ENCODE results near the gene ZNF232. TPM values are rescaled to one million over a fixed set of nuclear protein-coding genes. Genes with fewer than 3 reads are reported as not detected.
"Not testable (repeated sequence)": the region's sequence is repeated elsewhere in the genome, so short reads cannot be mapped to it uniquely, and the experiment has no call there.

The ZNF232 gene
- total RNA-seq, 1 donor from 2014 or later: 9.4 TPM

- peaks cover 7% of the 10 kb centered on the region for H3K27me3 Mint-ChIP-seq (ENCODE audit: low read depth, unreplicated experiment)
- FAIRE-seq: no peak
- no peaks in the 10 kb centered on the region for H3K9me3 ChIP-seq (ENCODE audit: insufficient read depth, low read depth, low read length)
Observed at GRCh38 chr17:5133311-5133710, 21.6 kb upstream of the ZNF232 start.

GRCh38 chr17:5132503-5133225, 21.0 kb upstream of the ZNF232 start:
- H3K79me2 ChIP-seq (ENCODE audit: insufficient read depth, low read length); H3K4me3 ChIP-seq (ENCODE audit: insufficient read depth, low read depth, low read length); H3K27me3 ChIP-seq (ENCODE audit: insufficient read depth, low read length); H3K4me1 Mint-ChIP-seq (ENCODE audit: low read depth, unreplicated experiment); H4K20me1 ChIP-seq (ENCODE audit: insufficient read depth, low read length); H3K27ac Mint-ChIP-seq (ENCODE audit: unreplicated experiment); H2AFZ ChIP-seq (ENCODE audit: low read depth, low read length); H3K9ac ChIP-seq (ENCODE audit: low read length); H3K4me1 ChIP-seq (ENCODE audit: insufficient read depth, low read length); H3K27ac ChIP-seq (ENCODE audit: low read depth, low read length); H3K4me2 ChIP-seq (ENCODE audit: low read length); H3K36me3 Mint-ChIP-seq (ENCODE audit: low read depth, unreplicated experiment); H3K27me3 Mint-ChIP-seq (ENCODE audit: low read depth, unreplicated experiment); H3K36me3 ChIP-seq (ENCODE audit: insufficient read depth, low read length); FAIRE-seq; H3K4me3 Mint-ChIP-seq (ENCODE audit: unreplicated experiment); DNase-seq (ENCODE audit: low read depth); H3K9me3 ChIP-seq (ENCODE audit: insufficient read depth, low read depth, low read length); H3K9me3 Mint-ChIP-seq (ENCODE audit: unreplicated experiment): not testable (repeated sequence)

More at GRCh38 chr17:5133311-5133710, 21.6 kb upstream of the ZNF232 start:
- no peak for TF ChIP-seq EZH2 (IDR thresholded peaks at IDR 0.05; ENCODE audit: insufficient read depth, low read length)
- TF ChIP-seq CTCF (IDR thresholded peaks at IDR 0.05; ENCODE audit: insufficient read depth, low read depth, low read length): no peak
- Histone ChIP-seq H3K4me3 (ENCODE audit: insufficient read depth, low read depth, low read length) (no peak overlapping the region), H3K27me3 (ENCODE audit: insufficient read depth, low read length) (no peaks in the 10 kb centered on the region), H3K4me2 (ENCODE audit: low read length) (no peak overlapping the region), H3K36me3 (ENCODE audit: insufficient read depth, low read length) (no peaks in the 10 kb centered on the region), H3K4me1 (ENCODE audit: insufficient read depth, low read length) (no peaks in the 10 kb centered on the region), H2AFZ (ENCODE audit: low read depth, low read length) (no peak overlapping the region), H3K27ac (ENCODE audit: low read depth, low read length) (no peak overlapping the region), H4K20me1 (ENCODE audit: insufficient read depth, low read length) (no peaks in the 10 kb centered on the region), H3K79me2 (ENCODE audit: insufficient read depth, low read length) (no peaks in the 10 kb centered on the region), H3K9ac (ENCODE audit: low read length) (no peak overlapping the region)
- H3K36me3 Mint-ChIP-seq (ENCODE audit: low read depth, unreplicated experiment): no peaks in the 10 kb centered on the region
- H3K27ac Mint-ChIP-seq (ENCODE audit: unreplicated experiment): no peak overlapping the region
- H3K9me3 Mint-ChIP-seq (ENCODE audit: unreplicated experiment): peaks cover 5% of the 10 kb centered on the region
- H3K4me3 Mint-ChIP-seq (ENCODE audit: unreplicated experiment): no peak overlapping the region
- DNase-seq (ENCODE audit: low read depth): no peak
- H3K4me1 Mint-ChIP-seq (ENCODE audit: low read depth, unreplicated experiment): peaks cover 9% of the 10 kb centered on the region

- not testable (repeated sequence) for H3K27ac Mint-ChIP-seq (ENCODE audit: unreplicated experiment); H3K4me3 ChIP-seq (ENCODE audit: insufficient read depth, low read depth, low read length); FAIRE-seq; H2AFZ ChIP-seq (ENCODE audit: low read depth, low read length); H3K4me2 ChIP-seq (ENCODE audit: low read length); H3K36me3 ChIP-seq (ENCODE audit: insufficient read depth, low read length); H3K79me2 ChIP-seq (ENCODE audit: insufficient read depth, low read length); H4K20me1 ChIP-seq (ENCODE audit: insufficient read depth, low read length); H3K9ac ChIP-seq (ENCODE audit: low read length); H3K36me3 Mint-ChIP-seq (ENCODE audit: low read depth, unreplicated experiment); H3K27ac ChIP-seq (ENCODE audit: low read depth, low read length); H3K4me1 ChIP-seq (ENCODE audit: insufficient read depth, low read length); H3K4me1 Mint-ChIP-seq (ENCODE audit: low read depth, unreplicated experiment); H3K9me3 Mint-ChIP-seq (ENCODE audit: unreplicated experiment); H3K9me3 ChIP-seq (ENCODE audit: insufficient read depth, low read depth, low read length); H3K4me3 Mint-ChIP-seq (ENCODE audit: unreplicated experiment); DNase-seq (ENCODE audit: low read depth); H3K27me3 ChIP-seq (ENCODE audit: insufficient read depth, low read length)
- peaks cover 10% of the 10 kb centered on the region for H3K27me3 Mint-ChIP-seq (ENCODE audit: low read depth, unreplicated experiment)
Observed at GRCh38 chr17:5131799-5132502, 20.3 kb upstream of the ZNF232 start.
